ENCODE data around the gene PPP2R5E.

- TF ChIP-seq CTCF (IDR thresholded peaks at IDR 0.05; ENCODE audit: insufficient read depth, low read length, poor library complexity, severe bottlenecking) (no peak), EZH2phosphoT487 (conservative IDR thresholded peaks at IDR 0.05; ENCODE audit: low read length) (no peak)
Observed at GRCh38 chr14:63510538-63510937, 32.6 kb downstream of the PPP2R5E start.
